Left lung (tissue), 14 donors: ENCODE measurements around the gene HDDC2. TPM values are rescaled to one million over a fixed set of nuclear protein-coding genes. Genes with fewer than 3 reads are reported as not detected.

Experiments used
- ATAC-seq: fragments of 200-7000 bp; cut with Tn5 transposase; one replicate; pipeline ENCODE4 v1.9.1; 2020; ENCODE audit warnings: moderate library complexity
- DNase-seq, 4 donors: peaks; one replicate each; pipeline ENCODE4 v3.0.0-alpha.2; 2013 to 2020
- H3K27ac ChIP-seq, 2 donors: fragments of 200-600 bp; sonication (generic) in 1 of 2; one replicate each; pipeline versions ENCODE4 v1.5.0 to v1.8.0; 2020 to 2021
- H3K27me3 ChIP-seq, 2 donors: fragments of 200-600 bp; sonication (generic) in 1 of 2; one replicate each; pipeline versions ENCODE4 v1.5.0 to v1.8.0; 2020 to 2021
- H3K36me3 ChIP-seq, 2 donors: fragments of 200-600 bp; sonication (generic) in 1 of 2; one replicate each; pipeline versions ENCODE4 v1.5.0 to v1.8.0; 2020 to 2021
- H3K4me1 ChIP-seq, 2 donors: fragments of 200-600 bp; one replicate each; pipeline ENCODE4 v1.8.0; 2021
- H3K4me3 ChIP-seq, 2 donors: fragments of 200-600 bp; sonication (generic) in 1 of 2; one replicate each; pipeline versions ENCODE4 v1.5.0 to v1.8.0; 2020 to 2021; ENCODE audit warnings: mild to moderate bottlenecking in 1 of 2
- H3K9me3 ChIP-seq, 2 donors: fragments of 200-600 bp; sonication (generic) in 1 of 2; one replicate each; pipeline versions ENCODE4 v1.5.0 to v1.8.0; 2020 to 2021
- CTCF ChIP-seq, 2 donors: fragments of 200-600 bp; sonication (generic) in 1 of 2; IDR thresholded peaks; one replicate each; pipeline versions ENCODE4 v1.5.0 to v1.8.0; 2021; ENCODE audit warnings: antibody characterized with exemption in 2 of 2
- intact Hi-C, 2 donors: fragments of 100-400 bp; cut with DNase I; formaldehyde crosslinking; loops; one replicate each; pipeline versions ENCODE4 v1.11.2 to v1.14.2; 2022
- long read RNA-seq, 12 donors: library from polyadenylated mRNA in 2 of 12; unstranded in 2 of 12; transcript quantifications; one replicate each; pipeline ENCODE4 v2.0.0 and lab custom pipeline, GENCODE V29; 2019 to 2026
- polyA plus RNA-seq, 6 donors: library from polyadenylated mRNA; unstranded; fragments of 120-200 nt; gene quantifications; one replicate each; pipeline ENCODE4 v1.2.1, GENCODE V29; 2013; ENCODE audit not compliant: insufficient read length in 6 of 6
- total RNA-seq, 2 donors: library from RNA; stranded (reverse); fragmentation: NEBNext Ultra II Directional; extraction: Animal tissue kit (Norgen Biotek cat#: 25700); gene quantifications; one replicate each; pipeline ENCODE4 v1.2.1, GENCODE V29; 2021
- donor health status: DM: no; HTN: yes; CAD: no.
- donor health status: DM: no; HTN: no; CAD: no.

HDDC2 gene
- total RNA-seq (10 to 100 TPM; 49.2 to 58.7 TPM), polyA plus RNA-seq (10 to 100 TPM; 78.7 to 86.9 (median 81.1) TPM)
- long read RNA-seq, donor 1, transcript HDDC2-208 (1 exons, 3,529 nt) = minor isoform, 6 of 58 reads
- long read RNA-seq, donor 1, transcript HDDC2-202 (6 exons, 918 nt) = minor isoform, 16 of 58 reads
- long read RNA-seq, donor 1, transcript HDDC2-201 (5 exons, 1,350 nt) = major isoform, 28 of 58 reads
- long read RNA-seq, donor 1, partial matches to known transcripts = 5 of 58 reads
- long read RNA-seq, donor 1, other reads (novel, unspliced or antisense) = 0 of 58 reads
- long read RNA-seq, donor 2, transcript HDDC2-208 (1 exons, 3,529 nt) = minor isoform, 12 of 180 reads
- long read RNA-seq, donor 2, transcript HDDC2-201 (5 exons, 1,350 nt) = major isoform, 23 of 180 reads
- long read RNA-seq, donor 2, transcript HDDC2-202 (6 exons, 918 nt) = minor isoform, 13 of 180 reads
- long read RNA-seq, donor 2, partial matches to known transcripts = 52 of 180 reads
- long read RNA-seq, donor 2, other reads (novel, unspliced or antisense) = 78 of 180 reads
- long read RNA-seq, donor 3, transcript HDDC2-201 (5 exons, 1,350 nt) = major isoform, 34 of 114 reads
- long read RNA-seq, donor 3, transcript HDDC2-202 (6 exons, 918 nt) = minor isoform, 18 of 114 reads
- long read RNA-seq, donor 3, partial matches to known transcripts = 11 of 114 reads
- long read RNA-seq, donor 3, other reads (novel, unspliced or antisense) = 46 of 114 reads
- long read RNA-seq, donor 4, transcript HDDC2-201 (5 exons, 1,350 nt) = minor isoform, 10 of 29 reads
- long read RNA-seq, donor 4, transcript HDDC2-202 (6 exons, 918 nt) = major isoform, 13 of 29 reads
- long read RNA-seq, donor 4, partial matches to known transcripts = 0 of 29 reads
- long read RNA-seq, donor 4, other reads (novel, unspliced or antisense) = 6 of 29 reads
- long read RNA-seq, donor 5, transcript HDDC2-202 (6 exons, 918 nt) = minor isoform, 11 of 37 reads
- long read RNA-seq, donor 5, transcript HDDC2-201 (5 exons, 1,350 nt) = major isoform, 20 of 37 reads
- long read RNA-seq, donor 5, partial matches to known transcripts = 0 of 37 reads
- long read RNA-seq, donor 5, other reads (novel, unspliced or antisense) = 0 of 37 reads
- long read RNA-seq, donor 6, transcript HDDC2-201 (5 exons, 1,350 nt) = major isoform, 24 of 51 reads
- long read RNA-seq, donor 6, transcript HDDC2-202 (6 exons, 918 nt) = minor isoform, 14 of 51 reads
- long read RNA-seq, donor 6, transcript HDDC2-208 (1 exons, 3,529 nt) = minor isoform, 12 of 51 reads
- long read RNA-seq, donor 6, partial matches to known transcripts = 0 of 51 reads
- long read RNA-seq, donor 6, other reads (novel, unspliced or antisense) = 0 of 51 reads
- long read RNA-seq, donor 7, transcript HDDC2-202 (6 exons, 918 nt) = minor isoform, 9 of 35 reads
- long read RNA-seq, donor 7, transcript HDDC2-201 (5 exons, 1,350 nt) = major isoform, 24 of 35 reads
- long read RNA-seq, donor 7, partial matches to known transcripts = 0 of 35 reads
- long read RNA-seq, donor 7, other reads (novel, unspliced or antisense) = 0 of 35 reads
- long read RNA-seq, donor 8, transcript HDDC2-202 (6 exons, 918 nt) = minor isoform, 13 of 31 reads
- long read RNA-seq, donor 8, transcript HDDC2-201 (5 exons, 1,350 nt) = major isoform, 16 of 31 reads
- long read RNA-seq, donor 8, partial matches to known transcripts = 0 of 31 reads
- long read RNA-seq, donor 8, other reads (novel, unspliced or antisense) = 0 of 31 reads
- long read RNA-seq, donor 9 = 0 reads
- long read RNA-seq, donor 10, transcript HDDC2-202 (6 exons, 918 nt) = major isoform, 15 of 39 reads
- long read RNA-seq, donor 10, transcript HDDC2-201 (5 exons, 1,350 nt) = major isoform, 15 of 39 reads
- long read RNA-seq, donor 10, partial matches to known transcripts = 1 of 39 reads
- long read RNA-seq, donor 10, other reads (novel, unspliced or antisense) = 8 of 39 reads
- long read RNA-seq, donor 11, transcript HDDC2-201 (5 exons, 1,350 nt) = major isoform, 39 of 78 reads
- long read RNA-seq, donor 11, transcript HDDC2-202 (6 exons, 918 nt) = minor isoform, 13 of 78 reads
- long read RNA-seq, donor 11, transcript HDDC2-208 (1 exons, 3,529 nt) = minor isoform, 10 of 78 reads
- long read RNA-seq, donor 11, partial matches to known transcripts = 15 of 78 reads
- long read RNA-seq, donor 11, other reads (novel, unspliced or antisense) = 0 of 78 reads
- long read RNA-seq, donor 12, transcript HDDC2-202 (6 exons, 918 nt) = minor isoform, 12 of 110 reads
- long read RNA-seq, donor 12, transcript HDDC2-201 (5 exons, 1,350 nt) = major isoform, 20 of 110 reads
- long read RNA-seq, donor 12, partial matches to known transcripts = 34 of 110 reads
- long read RNA-seq, donor 12, other reads (novel, unspliced or antisense) = 40 of 110 reads

- Histone ChIP-seq H3K4me1 (peaks cover 10 to 21% of the 10 kb centered on the region in 2 donors), H3K4me3 (peak within 1 kb of the TSS; percentile 64 to 66), H3K9me3 (no peaks in the 10 kb centered on the region), H3K36me3 (peaks cover 0 to 29% of the 10 kb centered on the region in 2 donors), H3K27ac (peak within 1 kb of the TSS; percentile 83 to 96), H3K27me3 (no peaks in the 10 kb centered on the region)
- DNase-seq (peak; percentile 69 to 96 (median 74)), ATAC-seq (peak; percentile 91)
- intact Hi-C loops = loop anchor here in 1 of 2 donors (10.0 kb wide), 1 partner anchor 463 kb away; no protein-coding TSS in a partner anchor
- no peak for TF ChIP-seq CTCF (IDR thresholded peaks at IDR 0.05)
These were observed at the start of gene HDDC2 for GRCh38 chr6:125301435-125302391. Gene HDDC2 (minus strand): TSS chr6:125301967. CDS start chr6:125301932, 35 bp downstream.

GRCh38 chr6:125346926-125347563 is 45.3 kb upstream of the HDDC2 start:
- no peaks in the 10 kb centered on the region for H3K36me3 ChIP-seq
- no peak for TF ChIP-seq CTCF (IDR thresholded peaks at IDR 0.05)
- H3K4me1 ChIP-seq = peaks cover 0 to 2% of the 10 kb centered on the region in 2 donors
- ATAC-seq (no peak), DNase-seq (no peak)
- H3K27me3 ChIP-seq = no peaks in the 10 kb centered on the region
- no peak overlapping the region for H3K4me3 ChIP-seq
- intact Hi-C loops = no loop called here
- no peaks in the 10 kb centered on the region for H3K9me3 ChIP-seq
- H3K27ac ChIP-seq = no peak overlapping the region

GRCh38 chr6:125346201-125346925 is 44.6 kb upstream of the HDDC2 start:
- Histone ChIP-seq H3K9me3 (no peaks in the 10 kb centered on the region), H3K27me3 (no peaks in the 10 kb centered on the region), H3K4me1 (peaks cover 0 to 2% of the 10 kb centered on the region in 2 donors), H3K4me3 (no peak overlapping the region), H3K36me3 (no peaks in the 10 kb centered on the region), H3K27ac (no peak overlapping the region)
- ATAC-seq (no peak), DNase-seq (no peak)
- intact Hi-C loops = no loop called here
- no peak for TF ChIP-seq CTCF (IDR thresholded peaks at IDR 0.05)
